Endodermal cell (in vitro differentiated cells): ENCODE measurements around the gene IFTAP. TPM values are rescaled to one million over a fixed set of nuclear protein-coding genes. Genes with fewer than 3 reads are reported as not detected.

Source experiments
- DNase-seq: peaks from one replicate; pipeline ENCODE4 v3.0.0-alpha.2; 2017
- H3K27ac ChIP-seq: 2 replicates; pipeline ENCODE4 v1.5.1; 2013; ENCODE audit warnings: mild to moderate bottlenecking, low read depth, low read length, moderate library complexity
- H3K27me3 ChIP-seq: 2 replicates; pipeline ENCODE4 v1.6.1; 2013; ENCODE audit warnings: mild to moderate bottlenecking, low read length, moderate library complexity; ENCODE audit not compliant: insufficient read depth, control insufficient read depth, poor library complexity, severe bottlenecking
- H3K36me3 ChIP-seq: 2 replicates; pipeline ENCODE4 v1.7.0; 2013; ENCODE audit warnings: mild to moderate bottlenecking, low read length, moderate library complexity; ENCODE audit not compliant: control insufficient read depth, insufficient read depth
- H3K4me1 ChIP-seq: one replicate; pipeline ENCODE4 v1.7.0; 2013; ENCODE audit warnings: low read length; ENCODE audit not compliant: control insufficient read depth, insufficient read depth
- H3K4me3 ChIP-seq: 2 replicates; pipeline ENCODE4 v1.5.1; 2013; ENCODE audit warnings: mild to moderate bottlenecking, low read length, moderate library complexity
- H3K9ac ChIP-seq: 2 replicates; pipeline ENCODE4 v1.6.1; 2013; ENCODE audit warnings: mild to moderate bottlenecking, low read length, moderate library complexity; ENCODE audit not compliant: poor library complexity, severe bottlenecking; ENCODE audit errors: extremely low read depth
- H3K9me3 ChIP-seq: 2 replicates; pipeline ENCODE4 v1.6.1; 2013; ENCODE audit warnings: mild to moderate bottlenecking, low read length, moderate library complexity; ENCODE audit not compliant: control insufficient read depth
- H3K27ac Mint-ChIP-seq: 2 replicates; pipeline ENCODE4 v1.8.0; 2020; ENCODE audit warnings: mixed read lengths
- H3K27me3 Mint-ChIP-seq: 2 replicates; pipeline ENCODE4 v1.8.0; 2021; ENCODE audit warnings: mild to moderate bottlenecking, mixed read lengths; ENCODE audit not compliant: insufficient read depth
- H3K36me3 Mint-ChIP-seq: 2 replicates; pipeline ENCODE4 v1.8.0; 2020; ENCODE audit warnings: low read depth, mixed read lengths
- H3K4me1 Mint-ChIP-seq: 2 replicates; pipeline ENCODE4 v1.8.0; 2020; ENCODE audit warnings: mixed read lengths
- H3K4me3 Mint-ChIP-seq: 2 replicates; pipeline ENCODE4 v1.8.0; 2020; ENCODE audit warnings: mild to moderate bottlenecking, moderate library complexity, mixed read lengths
- H3K9me3 Mint-ChIP-seq: 2 replicates; pipeline ENCODE4 v1.8.0; 2020; ENCODE audit warnings: mild to moderate bottlenecking, mixed read lengths
- WGBS, 2 experiments: methylation state at CpG; one replicate each; pipeline versions ENCODE4 v1.1.5 to v1.1.7; 2013; ENCODE audit warnings: missing lambda C conversion rate in 2 of 2, mixed read lengths in 1 of 2; ENCODE audit not compliant: insufficient coverage in 1 of 2, insufficient read length in 1 of 2; 5-methylcytosine and 5-hydroxymethylcytosine counted together
- total RNA-seq, 2 donors: library from RNA; stranded (reverse); fragmentation: NEBNext Ultra II Directional in 1 of 2; extraction: Animal tissue kit (Norgen Biotek cat#: 25700) in 1 of 2; gene quantifications; 2 replicates in 1 of 2; 3 replicates in 1 of 2; pipeline ENCODE4 v1.2.1, GENCODE V29; 2021
- TF ChIP-seq, protein P1 (sequence below): fragments of 200-600 bp; sonication (generic); conservative IDR thresholded peaks from 2 replicates; pipeline ENCODE4 v1.5.0; 2021; ENCODE audit warnings: antibody characterized with exemption, mild to moderate bottlenecking

IFTAP gene
- total RNA-seq, 2 donors from 2014 or later: 23.9 to 38.6 TPM

DNA sequence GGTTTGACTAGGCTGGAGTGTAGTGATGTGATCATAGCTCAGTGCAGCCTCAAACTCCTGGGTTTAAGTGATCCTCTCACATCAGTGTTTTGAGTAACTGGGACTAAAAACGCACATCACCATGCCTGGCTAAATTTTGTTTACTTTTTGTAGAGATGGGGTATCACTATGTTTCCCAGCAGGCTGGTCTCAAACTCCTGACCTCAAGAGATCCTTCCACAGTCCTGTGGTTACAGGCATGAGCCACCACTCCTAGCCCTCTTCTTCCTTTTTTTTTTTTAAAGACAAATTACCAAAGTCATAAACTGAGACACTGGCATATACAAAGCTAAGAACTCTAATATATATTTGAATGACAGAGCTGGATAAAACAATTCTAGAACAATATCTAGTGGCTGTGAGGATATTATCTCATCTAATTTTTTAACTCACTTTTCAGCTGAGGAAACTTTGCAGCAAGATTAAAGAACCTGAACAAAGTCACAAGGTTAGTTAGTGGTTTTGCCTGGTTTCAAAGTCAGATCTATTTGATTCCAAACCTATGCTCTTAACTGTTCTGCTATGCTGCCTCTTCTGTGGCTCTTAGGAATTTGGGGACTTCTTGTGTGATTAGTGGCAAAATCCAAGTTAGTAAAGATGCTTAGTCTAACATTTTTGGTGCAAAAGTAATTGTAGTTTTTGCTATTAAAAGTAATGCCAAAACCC lies 99.0 kb downstream of the IFTAP start:
- H3K4me1 Mint-ChIP-seq: no peaks in the 10 kb centered on the region
- Histone ChIP-seq H3K27me3 (no peaks in the 10 kb centered on the region), H3K27ac (no peak overlapping the region), H3K36me3 (no peaks in the 10 kb centered on the region), H3K4me3 (no peak overlapping the region), H3K9me3 (no peaks in the 10 kb centered on the region), H3K4me1 (no peaks in the 10 kb centered on the region), H3K9ac (no peak overlapping the region)
- H3K9me3 Mint-ChIP-seq: no peaks in the 10 kb centered on the region
- TF ChIP-seq, protein P1, sequence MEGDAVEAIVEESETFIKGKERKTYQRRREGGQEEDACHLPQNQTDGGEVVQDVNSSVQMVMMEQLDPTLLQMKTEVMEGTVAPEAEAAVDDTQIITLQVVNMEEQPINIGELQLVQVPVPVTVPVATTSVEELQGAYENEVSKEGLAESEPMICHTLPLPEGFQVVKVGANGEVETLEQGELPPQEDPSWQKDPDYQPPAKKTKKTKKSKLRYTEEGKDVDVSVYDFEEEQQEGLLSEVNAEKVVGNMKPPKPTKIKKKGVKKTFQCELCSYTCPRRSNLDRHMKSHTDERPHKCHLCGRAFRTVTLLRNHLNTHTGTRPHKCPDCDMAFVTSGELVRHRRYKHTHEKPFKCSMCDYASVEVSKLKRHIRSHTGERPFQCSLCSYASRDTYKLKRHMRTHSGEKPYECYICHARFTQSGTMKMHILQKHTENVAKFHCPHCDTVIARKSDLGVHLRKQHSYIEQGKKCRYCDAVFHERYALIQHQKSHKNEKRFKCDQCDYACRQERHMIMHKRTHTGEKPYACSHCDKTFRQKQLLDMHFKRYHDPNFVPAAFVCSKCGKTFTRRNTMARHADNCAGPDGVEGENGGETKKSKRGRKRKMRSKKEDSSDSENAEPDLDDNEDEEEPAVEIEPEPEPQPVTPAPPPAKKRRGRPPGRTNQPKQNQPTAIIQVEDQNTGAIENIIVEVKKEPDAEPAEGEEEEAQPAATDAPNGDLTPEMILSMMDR: no peak
- no peak for DNase-seq
- H3K4me3 Mint-ChIP-seq: no peak overlapping the region
- H3K36me3 Mint-ChIP-seq: no peaks in the 10 kb centered on the region
- WGBS, 2 experiments: 69 to 83% methylated on average over 1 of the region's 1 CpG
- no peak overlapping the region for H3K27ac Mint-ChIP-seq
- H3K27me3 Mint-ChIP-seq: no peaks in the 10 kb centered on the region

DNA sequence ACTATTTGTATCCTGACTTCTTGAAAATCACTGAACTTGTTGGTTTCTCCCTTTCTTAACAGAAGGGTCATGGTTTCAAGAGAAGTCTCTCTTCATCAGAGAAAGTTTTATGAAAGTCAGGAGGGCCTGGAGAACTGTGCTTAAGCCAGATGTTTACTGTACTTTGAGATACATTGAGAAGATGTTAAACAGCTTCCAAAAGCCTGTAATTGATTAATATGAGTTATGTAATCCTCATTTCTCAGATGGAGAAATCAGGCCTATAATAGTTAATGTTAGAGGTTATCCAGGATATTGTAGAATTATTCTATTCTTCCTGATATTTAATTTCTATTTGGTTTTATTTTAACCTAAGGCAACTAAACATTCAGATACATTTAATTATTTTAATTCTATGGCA lies 100.8 kb downstream of the IFTAP start:
- Histone ChIP-seq H3K27ac (no peak overlapping the region), H3K9ac (no peak overlapping the region), H3K4me3 (no peak overlapping the region), H3K27me3 (no peaks in the 10 kb centered on the region), H3K36me3 (no peaks in the 10 kb centered on the region), H3K4me1 (no peaks in the 10 kb centered on the region), H3K9me3 (no peaks in the 10 kb centered on the region)
- TF ChIP-seq, protein P1: no peak
- Mint-ChIP-seq H3K9me3 (no peaks in the 10 kb centered on the region), H3K4me3 (no peak overlapping the region), H3K36me3 (no peaks in the 10 kb centered on the region), H3K27me3 (no peaks in the 10 kb centered on the region), H3K4me1 (no peaks in the 10 kb centered on the region), H3K27ac (no peak overlapping the region)
- no peak for DNase-seq

DNA sequence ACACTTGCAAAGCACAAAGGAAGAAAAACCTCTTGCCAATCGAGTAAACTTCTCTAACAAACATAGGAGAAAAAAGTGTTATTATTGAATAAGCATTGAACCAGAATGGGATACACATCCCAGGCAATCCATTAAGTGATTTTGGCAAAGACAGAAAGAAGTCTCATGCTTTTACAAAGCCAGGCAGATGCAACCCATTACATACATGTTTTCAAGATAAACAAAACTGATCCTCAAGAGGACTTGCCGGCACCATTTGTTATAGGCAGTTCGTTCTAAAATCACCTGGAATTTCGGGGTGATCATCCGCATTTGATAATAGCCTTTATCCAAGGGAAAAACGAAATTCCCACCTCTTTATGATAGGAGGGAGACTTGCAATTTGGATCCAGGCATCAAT lies 101.3 kb downstream of the IFTAP start:
- DNase-seq: no peak
- H3K4me1 ChIP-seq: no peaks in the 10 kb centered on the region
- Mint-ChIP-seq H3K9me3 (no peaks in the 10 kb centered on the region), H3K36me3 (no peaks in the 10 kb centered on the region), H3K4me1 (no peaks in the 10 kb centered on the region), H3K4me3 (no peak overlapping the region), H3K27me3 (no peaks in the 10 kb centered on the region), H3K27ac (no peak overlapping the region)
- no peak overlapping the region for H3K27ac ChIP-seq
- H3K9ac ChIP-seq: no peak overlapping the region
- H3K36me3 ChIP-seq: no peaks in the 10 kb centered on the region
- no peaks in the 10 kb centered on the region for H3K9me3 ChIP-seq
- TF ChIP-seq, protein P1: no peak
- no peaks in the 10 kb centered on the region for H3K27me3 ChIP-seq
- WGBS, 2 experiments: 90 to 100% methylated on average over 5 to 6 of the region's 6 CpGs
- H3K4me3 ChIP-seq: no peak overlapping the region
